SW 1271 (cell line): ENCODE measurements around the gene CERKL.

ENCODE experiments used
- DNase-seq, 2 experiments: peaks; one replicate each; lab custom pipeline; 2025; lab: John Stamatoyannopoulos, UW

Gene CERKL

GRCh38 chr2:181677912-181678586 lies 21.1 kb upstream of the CERKL start:
- DNase-seq: no peak

- no peak for DNase-seq
Measured at GRCh38 chr2:181675254-181675653, 18.3 kb upstream of the CERKL start.

DNA sequence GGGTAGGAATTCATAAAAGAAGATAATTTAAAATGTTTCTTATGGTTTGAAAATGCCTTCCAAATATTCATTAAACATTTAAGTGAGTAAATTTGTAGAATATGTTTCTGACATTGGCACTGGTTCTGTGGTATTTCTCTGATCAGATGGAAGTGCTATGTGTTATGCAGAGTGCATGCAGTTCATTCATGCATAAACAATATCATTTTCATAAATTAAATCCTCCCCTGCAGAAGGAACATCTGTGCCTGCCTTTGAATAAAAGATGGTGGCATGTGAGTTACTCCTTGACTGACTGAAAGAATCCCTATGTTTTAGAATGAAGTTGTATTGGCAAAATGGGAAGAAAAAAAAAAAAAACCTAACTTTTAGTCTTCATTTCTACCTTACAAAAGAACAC lies 17.6 kb upstream of the CERKL start:
- DNase-seq: no peak

DNA sequence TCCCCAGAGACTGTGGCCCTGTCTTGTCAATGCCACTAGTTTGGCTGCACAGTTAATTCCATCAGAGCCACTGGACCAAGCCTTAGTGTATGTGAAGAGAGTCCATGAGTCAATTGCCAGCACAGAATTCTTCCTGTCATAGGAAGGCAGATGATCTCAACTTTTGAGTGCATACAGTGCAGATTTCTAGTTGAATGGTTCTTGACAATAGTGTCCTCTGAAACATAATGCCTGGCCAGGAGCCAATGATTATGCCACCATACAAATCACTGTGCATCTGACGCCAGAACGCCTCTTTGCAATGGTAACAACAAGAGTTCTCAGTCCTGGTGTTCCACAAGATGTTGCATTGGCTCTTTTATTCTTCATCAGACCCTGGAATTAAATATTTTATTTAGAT lies 16.3 kb upstream of the CERKL start:
- DNase-seq: no peak

GRCh38 chr2:181672255-181673008 lies 15.5 kb upstream of the CERKL start:
- no peak for DNase-seq

- no peak for DNase-seq
Measured at GRCh38 chr2:181670632-181671031, 13.7 kb upstream of the CERKL start.

GRCh38 chr2:181667234-181667633 lies 10.3 kb upstream of the CERKL start:
- DNase-seq: no peak

DNA sequence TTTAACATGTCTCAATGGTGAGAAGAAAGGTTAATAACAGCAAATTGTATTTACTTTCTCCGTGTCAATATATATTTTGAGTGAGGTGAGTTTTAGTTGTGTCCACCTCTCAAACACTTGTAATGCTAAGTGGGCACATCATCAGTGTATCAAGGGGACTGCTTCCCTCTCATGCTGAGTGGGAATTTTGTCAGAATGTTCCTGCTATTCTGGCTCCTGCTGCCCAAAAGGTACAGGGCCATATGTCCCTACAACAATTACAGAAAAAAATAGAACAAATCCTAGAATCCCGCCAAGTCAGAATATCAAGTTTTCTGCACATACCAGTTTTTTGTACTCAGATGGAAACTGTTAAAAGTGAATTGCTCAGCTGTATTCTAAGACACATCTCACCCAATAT lies 5.4 kb upstream of the CERKL start:
- DNase-seq: no peak

DNA sequence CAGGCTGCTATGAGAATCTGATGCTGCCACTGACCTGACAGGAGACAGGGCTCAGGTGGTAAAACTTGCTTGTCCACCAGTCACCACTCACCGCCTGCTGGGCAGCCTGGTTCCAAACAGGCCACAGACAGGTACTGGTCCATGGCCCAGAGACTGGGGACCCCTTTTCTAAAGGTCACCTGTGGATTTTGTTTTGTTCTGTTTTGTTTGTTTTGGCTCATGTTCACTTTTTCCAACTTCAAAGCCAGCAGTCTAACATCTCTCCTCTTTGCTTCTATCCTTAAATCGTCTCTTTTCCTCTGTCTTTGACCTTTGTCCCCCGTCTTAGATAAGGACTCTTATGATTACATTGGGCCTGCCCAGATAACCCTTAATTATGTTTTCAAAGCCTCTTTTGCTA lies 3.3 kb upstream of the CERKL start:
- DNase-seq: no peak

DNA sequence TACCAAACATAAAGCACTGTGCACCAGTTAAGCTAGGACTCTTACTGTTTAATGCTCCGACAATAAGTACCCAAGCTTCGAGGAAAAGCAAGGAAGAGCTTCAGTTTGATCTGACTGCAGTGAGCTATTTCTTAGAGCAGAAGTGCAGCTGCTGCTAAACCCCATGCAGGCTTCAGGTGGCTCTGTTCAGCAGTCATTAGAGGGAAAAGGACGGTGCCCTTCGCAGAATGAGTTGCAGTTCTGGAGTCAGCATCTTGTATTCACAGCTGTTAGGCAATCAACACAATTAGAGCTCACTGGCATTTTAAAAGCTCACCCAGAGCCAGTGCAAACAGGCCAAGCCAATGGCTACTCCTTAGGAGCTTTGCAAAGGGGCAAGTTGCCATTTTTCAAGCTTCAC lies 1.5 kb upstream of the CERKL start:
- no peak for DNase-seq

DNA sequence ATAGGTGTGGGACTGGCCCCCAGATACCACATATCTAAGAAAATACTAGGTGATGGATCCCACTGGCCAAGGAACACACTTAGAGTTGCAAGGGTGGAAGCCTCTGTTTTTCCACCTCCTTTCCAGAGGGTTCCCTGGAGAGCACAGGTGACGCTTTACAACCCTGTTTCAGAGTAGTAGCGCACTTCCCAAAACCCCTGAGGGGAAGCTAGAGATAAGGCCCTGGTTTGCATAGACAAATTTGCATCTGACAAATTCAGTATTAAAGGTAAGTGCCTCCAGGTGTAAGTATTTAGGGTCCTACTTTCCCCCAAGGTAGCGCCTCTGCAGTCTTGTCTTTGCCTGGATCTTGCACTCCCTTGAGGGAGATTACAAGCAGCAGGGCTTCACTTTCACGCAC lies 474 bp upstream of the CERKL start:
- no peak for DNase-seq

- no peak for DNase-seq
Measured at GRCh38 chr2:181655519-181655918, 1.4 kb downstream of the CERKL start.

- DNase-seq: no peak
Measured at GRCh38 chr2:181649436-181649979, 7.4 kb downstream of the CERKL start.

- DNase-seq: no peak
Measured at GRCh38 chr2:181648478-181649155, 8.3 kb downstream of the CERKL start.

DNA sequence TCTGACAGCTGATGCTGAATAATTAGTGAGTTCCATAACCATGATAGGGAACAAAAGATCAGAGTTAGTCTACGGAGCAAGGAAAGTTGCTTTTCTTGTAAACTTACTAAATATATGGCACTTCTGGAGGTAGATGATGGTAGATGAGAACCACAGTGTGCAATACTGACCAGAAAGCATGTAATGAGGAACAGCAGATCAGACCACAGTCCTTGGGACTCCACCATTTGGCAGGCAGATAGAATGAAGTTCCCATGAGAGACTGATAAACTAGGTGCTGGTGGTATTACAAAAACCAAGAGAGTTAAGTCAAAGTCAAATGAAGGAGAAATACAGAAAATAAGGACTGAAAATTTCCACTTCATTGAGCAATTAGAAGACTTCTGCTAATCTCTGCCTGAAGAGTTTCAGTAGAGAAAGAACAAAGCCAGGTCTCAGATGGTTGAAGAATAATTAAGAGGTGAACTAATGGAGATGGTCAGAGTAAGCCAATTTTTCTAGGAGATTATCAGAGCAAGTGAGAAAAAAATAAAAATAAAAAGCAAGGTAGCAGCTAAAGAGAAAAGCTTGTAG lies 10.4 kb downstream of the CERKL start:
- no peak for DNase-seq

DNA sequence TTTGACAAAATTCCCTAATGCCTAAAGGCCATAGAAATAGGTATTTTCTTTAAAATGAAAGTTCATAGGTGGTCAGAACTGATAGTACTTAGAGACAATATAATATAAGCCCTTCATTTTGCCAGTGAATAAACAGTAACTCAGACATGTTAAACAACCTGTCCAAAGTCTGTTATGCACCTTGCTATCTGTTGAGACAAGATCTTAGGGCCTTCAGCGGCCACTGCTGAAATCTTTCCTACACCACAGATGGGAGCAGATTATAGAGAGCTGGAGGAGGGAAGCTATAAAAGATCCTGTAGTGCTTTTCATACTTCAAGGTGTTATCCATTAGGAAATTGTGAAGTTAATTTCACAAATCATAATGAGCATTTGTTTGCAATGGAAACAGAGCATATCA lies 13.8 kb downstream of the CERKL start:
- no peak for DNase-seq

- no peak for DNase-seq
Measured at GRCh38 chr2:181642086-181642485, 14.8 kb downstream of the CERKL start.

DNA sequence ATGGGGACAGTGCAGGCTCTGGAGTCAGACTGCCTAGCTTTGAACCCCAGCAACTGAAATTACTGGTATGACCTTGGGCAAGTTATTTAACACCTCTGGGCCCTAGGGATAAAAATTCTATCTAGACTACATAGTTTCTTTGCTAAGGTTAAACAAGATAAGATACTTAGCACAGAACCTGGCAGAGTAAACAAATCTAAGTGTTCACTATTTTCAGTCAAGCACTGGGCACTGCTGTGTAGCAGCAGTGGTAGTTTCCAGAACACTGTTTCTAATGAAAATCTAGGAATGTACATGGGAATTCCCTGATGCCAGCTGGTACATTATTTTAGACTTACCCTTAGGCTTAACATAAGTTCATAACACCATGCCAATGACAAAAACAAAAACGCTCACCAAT lies 17.2 kb downstream of the CERKL start:
- DNase-seq: no peak

DNA sequence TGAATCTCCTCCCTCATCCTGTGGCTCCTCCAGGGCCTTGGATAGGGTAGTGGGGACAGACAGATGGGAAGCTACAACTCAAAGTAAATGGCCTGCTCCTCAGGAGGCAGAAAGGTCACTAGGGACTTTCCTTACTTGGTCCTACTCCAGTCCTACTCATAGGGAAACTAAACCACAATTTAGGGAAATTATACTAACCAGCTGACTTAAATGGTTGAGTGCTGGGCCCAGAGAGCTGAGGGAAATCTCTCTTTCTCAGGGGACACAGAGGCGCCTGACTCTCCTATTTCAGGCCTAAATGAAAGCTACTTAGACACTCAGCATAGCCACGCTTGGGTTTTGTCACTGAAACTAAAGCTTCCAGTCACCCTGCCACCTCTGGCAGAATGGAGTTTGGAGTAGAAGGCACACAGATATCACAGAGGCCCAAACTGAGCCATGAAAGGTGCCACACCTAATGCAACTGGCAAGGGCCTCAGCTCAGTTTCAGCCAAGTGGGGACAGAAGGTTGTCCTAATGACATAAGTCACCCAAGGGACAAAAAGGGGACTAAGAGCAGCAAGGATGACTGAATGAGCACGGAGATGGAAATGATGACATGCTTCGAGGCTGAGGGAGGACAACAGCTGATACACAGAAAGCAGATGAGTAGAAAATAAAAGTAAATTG lies 24.0 kb downstream of the CERKL start:
- DNase-seq: no peak

GRCh38 chr2:181628590-181629585 lies 28.0 kb downstream of the CERKL start:
- DNase-seq: no peak

GRCh38 chr2:181627545-181627944 lies 29.4 kb downstream of the CERKL start:
- no peak for DNase-seq
